NT2/D1 (cell line): ENCODE measurements around the gene SLC44A5.

Source experiments
- SUZ12 ChIP-seq: IDR thresholded peaks from 2 replicates; pipeline ENCODE4 v1.6.1; 2011; ENCODE audit not compliant: insufficient read length, insufficient read depth; ENCODE audit errors: extremely low read depth
- YY1 ChIP-seq: IDR thresholded peaks from 2 replicates; pipeline ENCODE4 v1.6.1; 2011; ENCODE audit not compliant: insufficient read length, insufficient read depth
- ZNF274 ChIP-seq: IDR thresholded peaks from 2 replicates; pipeline ENCODE4 v1.6.1; 2011; ENCODE audit warnings: mild to moderate bottlenecking, low read depth, low read length

- TF ChIP-seq ZNF274 (no peak), YY1 (no peak), SUZ12 (no peak)
Observed at GRCh38 chr1:75165264-75165663, 445.6 kb downstream of the SLC44A5 start.
